Progenitor cell of endocrine pancreas (in vitro differentiated cells): Measurements from ENCODE around the gene RSF1. TPM values are rescaled to one million over a fixed set of nuclear protein-coding genes. Genes with fewer than 3 reads are reported as not detected.

Source experiments
- total RNA-seq: library from RNA; stranded (reverse); gene quantifications from 2 replicates; pipeline ENCODE4 v1.2.1, GENCODE V29; 2021

RSF1 gene
- total RNA-seq, 1 donor from 2014 or later: 88.0 TPM

Other genes with a start within 250 kb of the RSF1 start
- gene AQP11, start 230.8 kb downstream of the RSF1 start, total RNA-seq: 2.2 and 2.3 TPM in 2 replicates
- gene CLNS1A, start 182.9 kb downstream of the RSF1 start, total RNA-seq: 142 and 146 TPM in 2 replicates
- 20.4 TPM in 2 replicates for gene AAMDC, start 422 bp upstream of the RSF1 start, total RNA-seq
- gene INTS4, start 173.9 kb upstream of the RSF1 start, total RNA-seq: 46.3 and 52.5 TPM in 2 replicates
- 5.4 and 8.9 TPM in 2 replicates for gene KCTD14, start 202.6 kb upstream of the RSF1 start, total RNA-seq
- gene THRSP, start 243.1 kb upstream of the RSF1 start, total RNA-seq: not detected in 2 replicates